GM10266 (cell line): ENCODE measurements around the gene OTOG.

Experiments used
- DNase-seq: peaks from one replicate; pipeline ENCODE4 v3.0.0; 2012; ENCODE audit errors: extremely low spot score
- TF ChIP-seq, protein P1 (sequence below): IDR thresholded peaks from 2 replicates; pipeline ENCODE4 v1.5.1; 2012; ENCODE audit warnings: mild to moderate bottlenecking, low read depth; ENCODE audit not compliant: control insufficient read depth, insufficient read depth; ENCODE audit errors: missing control alignments

OTOG gene

GRCh38 chr11:17604915-17605233 lies 57.8 kb downstream of the OTOG start:
- TF ChIP-seq, protein P1, sequence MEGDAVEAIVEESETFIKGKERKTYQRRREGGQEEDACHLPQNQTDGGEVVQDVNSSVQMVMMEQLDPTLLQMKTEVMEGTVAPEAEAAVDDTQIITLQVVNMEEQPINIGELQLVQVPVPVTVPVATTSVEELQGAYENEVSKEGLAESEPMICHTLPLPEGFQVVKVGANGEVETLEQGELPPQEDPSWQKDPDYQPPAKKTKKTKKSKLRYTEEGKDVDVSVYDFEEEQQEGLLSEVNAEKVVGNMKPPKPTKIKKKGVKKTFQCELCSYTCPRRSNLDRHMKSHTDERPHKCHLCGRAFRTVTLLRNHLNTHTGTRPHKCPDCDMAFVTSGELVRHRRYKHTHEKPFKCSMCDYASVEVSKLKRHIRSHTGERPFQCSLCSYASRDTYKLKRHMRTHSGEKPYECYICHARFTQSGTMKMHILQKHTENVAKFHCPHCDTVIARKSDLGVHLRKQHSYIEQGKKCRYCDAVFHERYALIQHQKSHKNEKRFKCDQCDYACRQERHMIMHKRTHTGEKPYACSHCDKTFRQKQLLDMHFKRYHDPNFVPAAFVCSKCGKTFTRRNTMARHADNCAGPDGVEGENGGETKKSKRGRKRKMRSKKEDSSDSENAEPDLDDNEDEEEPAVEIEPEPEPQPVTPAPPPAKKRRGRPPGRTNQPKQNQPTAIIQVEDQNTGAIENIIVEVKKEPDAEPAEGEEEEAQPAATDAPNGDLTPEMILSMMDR = no peak
- DNase-seq = no peak

DNA sequence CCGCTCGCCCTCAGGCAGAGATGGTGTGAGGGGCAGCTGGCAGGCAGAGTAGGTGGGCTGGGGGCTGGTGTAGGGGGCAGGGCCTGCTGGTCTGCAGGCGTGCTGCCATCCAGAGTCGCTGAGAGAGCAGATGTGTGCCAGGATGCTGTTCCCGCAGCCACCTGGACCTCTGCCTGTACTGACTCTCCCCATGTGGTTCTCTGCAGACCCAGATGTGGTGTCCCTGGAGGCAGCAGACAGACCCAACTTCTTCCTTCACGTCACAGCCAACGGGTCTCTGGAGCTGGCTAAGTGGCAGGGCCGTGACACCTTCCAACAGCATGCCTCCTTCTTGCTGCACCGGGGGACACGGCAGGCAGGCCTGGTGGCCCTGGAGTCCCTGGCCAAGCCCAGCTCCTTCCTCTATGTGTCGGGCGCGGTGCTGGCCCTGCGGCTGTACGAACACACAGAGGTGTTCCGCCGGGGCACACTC lies 58.6 kb downstream of the OTOG start:
- DNase-seq = no peak
- TF ChIP-seq, protein P1 = no peak

GRCh38 chr11:17606233-17607082 lies 59.4 kb downstream of the OTOG start:
- TF ChIP-seq, protein P1 = no peak
- no peak for DNase-seq

DNA sequence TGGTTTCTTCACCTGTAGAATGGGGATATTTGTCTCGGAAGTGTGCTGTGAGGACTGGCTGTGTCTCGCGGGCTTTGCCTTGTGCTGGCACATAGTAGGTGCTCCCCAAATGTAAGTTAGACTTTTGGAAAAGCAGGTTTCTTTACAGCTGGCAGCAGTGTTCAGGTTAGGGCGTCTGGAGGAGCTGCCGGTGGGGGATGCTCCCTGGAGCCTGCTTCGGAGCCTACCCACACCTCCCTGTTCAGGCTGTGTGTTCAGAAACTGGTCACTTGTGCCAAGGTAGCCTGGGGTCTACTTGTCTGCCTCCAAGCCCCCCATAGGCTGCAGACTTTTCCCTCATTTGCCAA lies 60.0 kb downstream of the OTOG start:
- TF ChIP-seq, protein P1 = no peak
- DNase-seq = no peak

DNA sequence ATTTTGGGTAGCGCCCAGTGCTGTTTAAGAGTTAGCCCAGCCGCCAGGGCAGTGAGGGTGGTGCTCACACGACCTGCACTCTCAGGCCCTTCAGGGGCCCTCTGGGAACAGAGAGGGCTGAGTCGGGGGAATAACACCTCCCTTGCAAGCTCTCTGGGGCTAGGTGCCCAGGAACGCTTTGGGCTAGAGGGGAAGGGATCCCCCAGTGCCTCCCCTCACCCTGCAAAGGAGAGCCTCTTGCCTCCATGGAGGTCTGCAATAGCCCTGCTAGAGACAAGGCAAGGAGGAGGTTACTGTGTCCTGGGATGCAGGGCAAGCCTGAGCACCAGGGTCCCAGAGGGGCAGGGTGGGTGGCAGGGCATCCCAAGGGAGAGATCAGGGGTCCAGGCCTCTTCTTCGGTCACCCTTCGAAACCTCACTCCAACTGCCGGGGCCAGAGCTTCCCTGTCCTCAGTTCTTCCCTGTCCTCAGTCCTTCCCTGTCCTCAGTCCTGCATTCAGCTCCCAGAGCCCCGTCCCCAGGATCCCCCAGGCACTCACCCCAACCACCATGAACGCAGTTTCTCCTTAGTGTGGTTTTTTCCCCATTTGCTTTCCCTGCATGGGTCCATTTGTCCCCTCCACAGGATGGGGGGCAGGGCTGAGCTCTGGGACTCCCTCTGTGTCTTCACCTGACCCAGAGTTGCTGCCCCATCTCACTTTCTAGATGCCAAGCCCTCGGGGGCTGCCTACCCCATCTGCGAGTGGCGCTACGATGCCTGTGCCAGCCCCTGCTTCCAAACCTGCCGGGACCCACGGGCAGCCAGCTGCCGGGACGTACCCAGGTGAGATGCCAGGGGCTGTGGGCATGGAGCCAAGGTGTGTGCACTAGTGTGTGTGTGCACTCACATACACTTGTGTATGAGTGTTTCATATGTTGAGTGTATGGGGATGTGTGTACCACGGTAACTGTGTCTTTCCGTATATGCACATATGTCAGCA lies 60.8 kb downstream of the OTOG start:
- no peak for DNase-seq
- TF ChIP-seq, protein P1 = no peak

GRCh38 chr11:17608821-17609220 lies 61.8 kb downstream of the OTOG start:
- TF ChIP-seq, protein P1 = no peak
- no peak for DNase-seq
